Measurements from ENCODE around the gene RELT.

DNA sequence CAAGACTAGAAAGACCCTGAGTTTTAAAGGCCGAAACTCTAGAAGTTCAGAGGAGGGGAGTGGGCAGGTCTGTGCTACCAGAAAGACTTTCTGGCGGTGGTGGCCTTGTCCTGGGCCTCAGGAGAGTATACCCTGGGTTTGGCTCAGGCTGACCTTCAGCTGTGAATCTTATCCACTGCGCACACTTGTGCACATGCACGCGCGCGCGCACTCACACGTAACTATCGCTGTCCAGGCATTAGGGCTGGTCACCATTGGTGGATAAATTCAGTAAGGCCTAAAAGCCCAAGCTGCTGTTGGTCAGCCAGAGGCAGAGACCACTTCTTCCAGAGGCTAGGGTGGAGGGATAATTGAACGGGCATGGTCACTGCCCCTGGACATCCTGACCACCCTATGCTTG, 43.0 kb upstream of the RELT start:
- TF ChIP-seq, protein P1, sequence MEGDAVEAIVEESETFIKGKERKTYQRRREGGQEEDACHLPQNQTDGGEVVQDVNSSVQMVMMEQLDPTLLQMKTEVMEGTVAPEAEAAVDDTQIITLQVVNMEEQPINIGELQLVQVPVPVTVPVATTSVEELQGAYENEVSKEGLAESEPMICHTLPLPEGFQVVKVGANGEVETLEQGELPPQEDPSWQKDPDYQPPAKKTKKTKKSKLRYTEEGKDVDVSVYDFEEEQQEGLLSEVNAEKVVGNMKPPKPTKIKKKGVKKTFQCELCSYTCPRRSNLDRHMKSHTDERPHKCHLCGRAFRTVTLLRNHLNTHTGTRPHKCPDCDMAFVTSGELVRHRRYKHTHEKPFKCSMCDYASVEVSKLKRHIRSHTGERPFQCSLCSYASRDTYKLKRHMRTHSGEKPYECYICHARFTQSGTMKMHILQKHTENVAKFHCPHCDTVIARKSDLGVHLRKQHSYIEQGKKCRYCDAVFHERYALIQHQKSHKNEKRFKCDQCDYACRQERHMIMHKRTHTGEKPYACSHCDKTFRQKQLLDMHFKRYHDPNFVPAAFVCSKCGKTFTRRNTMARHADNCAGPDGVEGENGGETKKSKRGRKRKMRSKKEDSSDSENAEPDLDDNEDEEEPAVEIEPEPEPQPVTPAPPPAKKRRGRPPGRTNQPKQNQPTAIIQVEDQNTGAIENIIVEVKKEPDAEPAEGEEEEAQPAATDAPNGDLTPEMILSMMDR (conservative IDR thresholded peaks at IDR 0.05) = no peak
- no peak for TF ChIP-seq ZFX (IDR thresholded peaks at IDR 0.05)

All from C4-2B (cell line).